ENCODE measurements around the gene PLXNA4.

The PLXNA4 gene

DNA sequence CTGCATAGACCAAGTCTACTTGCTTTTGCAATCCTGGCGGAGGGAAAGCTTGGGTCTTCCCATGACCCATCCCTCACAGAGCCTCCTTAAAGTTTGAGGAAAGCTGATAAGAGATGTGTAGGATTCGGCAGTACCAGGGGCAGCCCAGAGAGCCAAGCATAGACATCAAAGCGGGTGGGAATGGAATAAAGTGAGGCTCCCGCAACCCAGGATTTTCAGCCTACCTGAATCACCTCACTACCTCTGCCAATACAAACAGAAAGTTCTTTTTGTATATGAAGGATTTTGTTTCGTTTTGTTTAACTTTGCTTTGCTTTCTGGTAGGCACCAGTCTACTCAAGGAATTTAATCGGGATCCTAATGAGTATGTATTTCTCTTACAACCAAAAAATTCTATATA lies 451.7 kb downstream of the PLXNA4 start:
- no peak for FAIRE-seq

DNA sequence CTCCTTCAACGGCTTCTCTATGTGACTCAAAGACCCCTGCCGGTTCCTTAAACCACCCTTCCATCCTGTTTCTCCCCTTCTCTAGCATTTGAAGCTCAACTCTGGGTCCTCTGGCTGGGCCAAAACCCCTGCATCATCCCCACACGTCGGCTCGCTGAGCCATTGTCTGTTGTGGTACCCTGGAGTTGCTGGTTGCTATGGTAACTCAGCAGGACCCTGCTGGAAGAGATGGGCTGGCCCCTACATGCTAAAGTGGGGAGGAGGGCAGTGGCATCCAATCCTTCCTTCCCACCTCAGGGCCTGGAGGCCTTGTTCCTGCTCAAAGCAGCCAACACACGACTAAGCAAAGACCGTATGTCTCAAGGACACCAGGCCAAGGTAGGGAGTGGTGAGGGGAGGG lies 452.5 kb downstream of the PLXNA4 start:
- FAIRE-seq: no peak

DNA sequence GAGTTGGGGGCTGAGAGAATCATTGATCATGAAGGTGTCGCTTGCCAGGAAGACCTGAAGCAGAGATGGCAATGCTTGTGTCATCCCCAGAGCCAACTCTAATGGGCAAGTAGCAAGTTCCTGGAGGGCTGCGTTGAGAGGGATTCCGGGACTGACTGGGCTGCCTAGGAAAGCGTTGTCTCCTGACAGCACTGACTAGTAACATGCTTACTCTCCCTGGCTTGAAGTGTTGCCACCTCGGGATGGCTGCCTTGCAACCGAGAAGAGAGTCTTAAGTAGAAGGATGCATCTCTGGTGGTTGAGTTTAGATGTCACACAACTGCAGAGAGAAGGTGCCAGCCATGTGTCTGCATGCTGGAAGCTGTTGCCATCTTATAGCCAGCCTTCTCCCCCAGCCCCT lies 453.4 kb downstream of the PLXNA4 start:
- FAIRE-seq: no peak

DNA sequence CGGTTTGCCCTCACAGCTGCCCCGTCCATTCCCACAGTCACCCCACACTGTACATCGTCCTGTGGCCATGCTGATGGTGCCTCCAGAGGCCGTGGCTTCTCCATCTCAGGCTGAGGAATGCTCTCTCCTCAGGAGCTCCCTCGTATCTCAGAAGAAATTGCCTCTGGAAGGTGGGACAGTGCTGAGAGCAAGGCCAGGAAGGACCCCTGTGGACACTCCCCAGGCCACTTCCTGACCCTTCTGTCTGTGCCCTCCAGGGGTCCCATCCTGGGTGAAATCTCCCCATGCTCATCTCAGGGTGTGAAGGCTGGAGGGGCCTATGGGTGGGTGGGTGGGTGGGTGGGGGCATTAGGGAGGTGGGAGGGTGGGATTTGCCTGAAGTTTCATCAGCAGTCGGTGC lies 454.3 kb downstream of the PLXNA4 start:
- no peak for FAIRE-seq

DNA sequence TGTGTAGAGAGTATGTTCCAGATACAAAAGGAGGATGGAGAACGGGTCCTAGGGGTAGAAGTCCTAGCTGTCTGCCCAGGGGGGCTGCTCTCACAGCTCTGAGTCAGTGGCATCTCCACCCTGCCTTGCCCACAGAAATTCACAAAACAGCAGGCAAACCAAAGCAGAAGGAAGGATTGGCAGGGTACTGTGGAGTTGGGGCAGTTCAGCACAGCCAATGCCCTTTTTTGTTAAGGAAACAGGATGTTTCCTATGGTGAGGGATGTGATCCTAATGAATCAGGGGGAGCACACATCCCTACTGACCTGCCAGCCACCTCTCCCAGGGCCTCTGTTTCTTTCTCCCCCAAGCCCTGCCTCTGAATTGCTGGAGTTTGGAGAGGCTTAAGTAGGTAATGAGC lies 457.6 kb downstream of the PLXNA4 start:
- FAIRE-seq: no peak

DNA sequence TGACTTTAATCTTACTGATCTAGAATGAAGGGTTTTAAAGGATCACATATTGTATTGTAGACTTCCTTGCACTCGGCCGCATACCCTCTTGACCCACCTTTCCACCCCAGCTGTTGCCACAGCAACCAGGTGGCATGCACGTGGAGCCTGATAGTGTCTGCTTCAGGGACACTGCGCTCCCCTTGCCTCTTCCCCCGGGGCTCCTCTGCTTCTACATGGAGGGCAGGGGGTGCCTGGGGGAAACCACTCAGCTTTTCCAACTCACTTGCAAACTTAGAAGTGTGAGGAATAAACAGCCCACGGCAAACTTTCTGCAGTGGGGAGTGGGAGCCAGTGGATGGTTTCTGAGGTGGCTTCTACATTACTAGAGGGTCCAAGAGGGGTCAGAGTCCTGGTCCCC lies 458.6 kb downstream of the PLXNA4 start:
- FAIRE-seq: no peak

DNA sequence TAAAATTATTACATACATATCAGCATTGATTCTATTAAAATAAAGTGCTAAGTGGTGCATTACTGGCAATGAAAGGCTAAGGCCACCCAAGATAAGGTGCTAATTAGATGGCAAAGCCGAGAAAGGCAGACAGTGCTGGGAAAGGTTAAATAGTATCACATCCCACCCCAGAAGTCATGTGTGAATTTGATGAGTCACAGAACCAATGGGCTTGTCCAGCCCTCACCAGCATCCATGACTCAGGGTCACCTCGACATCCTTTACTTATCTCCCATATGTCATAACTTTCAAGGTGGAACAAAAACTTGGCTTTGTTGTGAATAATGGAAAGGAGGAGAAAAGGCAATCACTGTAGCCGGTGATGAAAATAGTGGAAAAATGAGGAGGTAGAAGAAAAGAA lies 459.1 kb downstream of the PLXNA4 start:
- no peak for FAIRE-seq

DNA sequence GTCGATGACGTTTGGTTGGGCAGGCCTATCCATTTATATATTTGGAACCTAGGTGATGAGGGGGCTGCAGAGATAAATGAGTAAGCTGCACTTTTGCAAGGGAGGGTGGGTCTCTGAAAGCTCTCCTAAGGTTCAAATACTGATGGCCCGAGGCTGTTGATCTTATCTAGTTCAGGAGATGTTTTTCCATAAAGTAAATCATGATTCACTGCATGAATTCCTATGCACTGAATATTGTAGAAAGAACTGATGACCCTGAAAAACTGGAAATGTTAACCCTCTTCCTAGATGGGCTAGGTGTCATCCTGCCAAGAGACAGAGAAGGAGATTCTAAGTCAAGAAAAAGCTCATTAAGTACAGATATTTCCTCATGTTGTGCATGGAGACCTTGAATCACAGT lies 459.9 kb downstream of the PLXNA4 start:
- no peak for FAIRE-seq

DNA sequence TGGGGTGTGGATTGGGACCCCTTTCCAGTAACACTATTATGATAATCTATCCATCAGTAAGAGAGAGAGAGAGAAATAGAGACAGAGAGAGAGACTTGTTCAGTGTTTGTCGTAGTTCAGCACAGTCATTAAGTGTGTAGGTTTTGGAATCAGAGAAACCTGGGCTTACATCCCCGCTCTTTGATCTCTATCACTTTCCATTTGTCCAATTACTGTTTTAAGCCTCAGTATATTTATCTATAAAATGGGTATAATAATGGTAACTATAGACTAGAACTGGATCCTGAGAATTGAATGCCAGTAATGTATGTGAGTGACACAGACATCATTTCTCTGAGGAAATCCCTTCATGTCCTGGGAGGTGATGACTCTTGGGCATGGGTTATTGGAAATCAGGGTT lies 460.5 kb downstream of the PLXNA4 start:
- FAIRE-seq: no peak

DNA sequence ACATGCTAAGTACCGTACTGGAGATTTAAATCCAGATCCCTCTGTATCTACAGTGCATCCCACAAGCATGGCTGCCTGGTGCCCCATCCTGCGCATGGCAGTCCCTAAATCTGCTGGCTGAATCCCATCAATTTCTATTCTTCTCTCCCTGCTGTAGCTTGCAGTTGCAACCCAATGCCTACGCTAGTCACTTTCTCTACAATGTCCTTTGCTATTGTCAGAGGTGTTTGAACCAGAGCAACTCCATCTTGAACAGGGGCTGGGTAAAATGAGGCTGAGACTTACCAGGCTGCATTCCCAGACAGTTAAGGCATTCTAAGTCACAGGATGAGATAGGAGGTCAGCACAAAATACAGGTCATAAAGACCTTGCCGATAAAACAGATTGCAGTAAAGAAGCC lies 461.2 kb downstream of the PLXNA4 start:
- no peak for FAIRE-seq

DNA sequence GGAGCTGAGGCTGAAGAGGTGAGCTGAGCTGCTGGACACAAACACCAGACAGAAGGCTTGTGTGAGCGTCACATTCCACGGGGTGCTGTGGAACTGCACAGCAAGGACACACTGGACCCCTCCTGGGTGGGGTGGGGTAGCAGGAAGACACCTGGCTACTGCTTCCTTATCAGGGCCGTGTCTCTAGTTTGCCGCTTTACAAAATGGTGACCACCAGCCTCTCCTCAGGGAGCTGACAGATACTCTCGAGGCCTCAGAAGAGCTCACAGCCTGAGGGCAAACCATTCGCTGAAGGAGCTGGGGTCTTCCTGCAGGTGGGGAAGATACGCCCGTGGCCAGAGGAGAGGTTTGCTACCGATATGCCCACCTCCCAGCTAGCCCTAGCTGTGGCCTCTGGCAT lies 461.9 kb downstream of the PLXNA4 start:
- no peak for FAIRE-seq

DNA sequence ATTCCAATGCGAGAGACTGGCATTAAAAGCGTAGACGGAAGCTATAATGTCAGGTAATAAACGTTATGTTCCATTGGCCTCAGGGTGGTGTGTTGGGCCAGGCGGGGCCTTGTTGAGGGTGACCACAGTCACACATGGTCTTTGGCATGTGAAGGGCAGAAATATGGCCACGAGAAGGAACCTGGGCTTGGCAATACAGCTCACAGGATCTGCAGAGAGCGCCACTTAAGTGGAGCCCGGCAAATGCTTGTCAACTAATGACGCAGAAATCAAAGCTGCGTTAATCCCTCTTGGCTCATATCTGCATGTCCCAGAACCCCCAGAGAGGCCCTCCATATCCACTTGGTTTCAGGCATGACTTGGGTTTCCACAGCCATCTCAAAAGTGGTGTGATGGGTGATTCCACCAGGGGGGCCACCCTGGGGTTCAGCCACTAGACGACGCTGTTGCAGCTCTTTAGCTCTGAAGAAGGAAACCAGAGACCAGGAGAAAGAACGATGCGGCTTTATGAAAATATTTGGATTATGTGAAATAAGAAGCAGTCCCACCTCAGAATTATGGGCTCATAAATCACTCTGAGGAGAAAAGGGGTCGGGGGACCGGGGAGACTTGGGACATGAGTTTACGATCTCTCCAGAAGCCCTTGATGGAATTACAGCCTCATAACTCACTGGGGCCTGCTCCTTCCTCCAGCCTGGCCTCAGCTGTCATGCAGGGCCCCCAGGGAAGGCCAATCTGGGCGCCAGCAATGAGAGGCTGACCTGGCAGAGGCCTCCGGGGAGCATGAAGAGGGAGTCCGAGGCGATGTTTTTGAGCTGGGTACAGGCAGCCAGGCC lies 462.5 kb downstream of the PLXNA4 start:
- no peak for FAIRE-seq

DNA sequence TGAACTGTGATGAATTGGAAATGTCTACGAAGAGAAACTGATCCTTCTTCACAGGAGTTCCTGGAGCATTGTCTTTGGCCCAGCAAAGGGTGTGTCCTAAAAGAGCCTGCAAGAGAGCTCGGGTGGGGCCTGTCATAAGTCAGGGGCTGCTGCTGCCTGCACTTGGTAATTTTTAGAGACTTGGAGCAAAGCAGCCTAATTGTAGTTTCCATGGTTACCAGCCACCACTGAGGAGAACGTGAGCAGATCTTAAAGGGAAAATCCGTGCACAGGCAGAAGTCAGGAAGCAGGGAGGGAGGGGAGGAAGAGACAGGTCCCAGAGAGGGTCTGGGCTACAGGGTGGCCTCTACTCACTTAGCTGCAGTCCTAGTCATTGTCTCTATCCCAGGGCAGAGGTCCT lies 463.6 kb downstream of the PLXNA4 start:
- FAIRE-seq: no peak

DNA sequence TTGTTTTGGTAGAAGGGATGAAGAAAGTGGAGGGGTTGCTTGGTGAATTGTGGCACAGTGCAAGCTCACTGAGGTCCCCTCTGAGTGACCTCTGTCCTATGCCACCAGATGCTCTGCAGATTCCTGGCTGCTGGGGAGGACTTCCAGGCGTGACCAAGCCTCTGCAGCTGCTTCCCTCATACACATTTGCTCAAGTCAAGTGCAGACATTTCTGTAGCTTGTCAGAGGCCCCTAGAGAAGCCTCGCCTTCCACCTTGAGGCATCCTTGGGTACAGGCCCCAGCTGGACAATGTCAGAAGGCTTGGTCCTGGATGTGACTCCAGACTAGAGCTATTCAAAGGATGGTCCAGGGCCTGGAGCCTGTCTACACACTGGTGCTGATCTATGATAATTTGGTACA lies 464.2 kb downstream of the PLXNA4 start:
- no peak for FAIRE-seq

DNA sequence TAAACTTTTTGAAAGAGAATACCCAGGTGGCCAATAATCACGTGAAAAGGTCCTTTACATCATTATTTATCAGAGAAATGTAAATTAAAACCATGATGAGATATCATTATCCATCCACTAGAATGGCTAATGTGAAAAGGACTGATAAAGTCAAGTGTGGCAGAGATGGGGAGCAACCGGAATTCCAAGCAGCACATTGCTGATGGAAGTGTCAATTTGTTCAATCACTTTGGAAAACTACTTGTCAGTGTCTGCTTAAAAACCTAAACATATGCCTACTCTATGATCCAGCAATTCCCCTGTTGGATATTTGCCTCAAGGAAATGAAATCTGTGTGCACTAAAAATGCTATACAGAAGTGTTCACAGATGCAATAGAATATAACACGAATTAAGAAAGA lies 465.6 kb downstream of the PLXNA4 start:
- no peak for FAIRE-seq

DNA sequence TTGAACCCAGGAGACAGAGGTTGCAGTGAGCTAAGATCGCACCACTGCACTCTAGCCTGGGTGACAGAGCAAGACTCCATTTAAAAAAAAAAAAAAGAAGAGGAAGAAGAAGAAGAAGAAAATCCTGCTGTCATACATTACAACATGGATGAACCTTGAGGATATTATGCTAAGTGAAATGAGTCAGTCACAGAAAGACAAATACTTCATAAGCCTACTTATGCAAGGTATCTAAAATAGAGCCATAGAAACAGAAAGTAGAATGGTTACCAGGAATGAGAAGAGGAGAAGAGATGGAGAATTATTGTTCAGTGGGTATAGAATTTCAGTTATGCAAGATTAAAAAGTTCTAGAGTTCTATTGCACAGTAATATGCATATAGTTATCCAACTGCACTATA lies 466.5 kb downstream of the PLXNA4 start:
- no peak for FAIRE-seq

DNA sequence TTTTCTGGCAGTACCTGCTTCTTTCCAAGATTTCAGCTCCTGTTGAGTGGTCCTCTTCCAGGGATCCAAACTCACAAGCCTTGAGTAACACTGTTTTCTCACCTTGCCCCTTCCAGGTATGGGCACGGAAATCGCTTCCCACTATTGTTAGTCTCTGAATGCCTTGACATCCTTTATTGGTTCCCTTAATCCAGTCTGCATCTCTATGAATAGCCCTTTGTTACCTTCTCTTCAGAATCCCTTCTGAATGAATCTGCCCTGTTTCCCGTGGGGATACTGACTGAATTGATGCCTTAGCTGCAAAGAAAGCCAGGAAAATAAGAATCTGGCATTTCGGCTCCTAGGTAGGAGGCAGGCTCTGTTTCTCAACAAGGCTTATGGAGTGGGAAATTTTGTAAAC lies 467.7 kb downstream of the PLXNA4 start:
- FAIRE-seq: no peak

DNA sequence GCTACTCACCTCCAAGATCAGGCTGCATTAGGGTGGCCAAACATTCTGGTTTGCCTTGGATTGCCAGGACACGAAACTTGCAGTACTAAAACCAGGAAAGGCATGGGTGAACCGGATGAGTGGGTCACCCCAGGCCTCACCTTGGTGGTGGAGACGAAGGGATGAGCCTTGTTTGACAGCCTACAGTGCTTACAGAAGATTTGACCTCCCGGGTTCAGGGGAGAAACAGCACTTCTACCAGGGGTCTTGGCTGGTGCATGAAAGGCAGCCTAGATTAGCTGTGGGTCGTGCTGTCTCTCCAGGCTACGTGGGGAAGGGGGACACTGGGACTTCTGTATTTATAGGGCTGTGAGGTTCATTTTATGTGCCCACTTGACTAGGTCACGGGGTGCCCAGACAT lies 469.8 kb downstream of the PLXNA4 start:
- no peak for FAIRE-seq

DNA sequence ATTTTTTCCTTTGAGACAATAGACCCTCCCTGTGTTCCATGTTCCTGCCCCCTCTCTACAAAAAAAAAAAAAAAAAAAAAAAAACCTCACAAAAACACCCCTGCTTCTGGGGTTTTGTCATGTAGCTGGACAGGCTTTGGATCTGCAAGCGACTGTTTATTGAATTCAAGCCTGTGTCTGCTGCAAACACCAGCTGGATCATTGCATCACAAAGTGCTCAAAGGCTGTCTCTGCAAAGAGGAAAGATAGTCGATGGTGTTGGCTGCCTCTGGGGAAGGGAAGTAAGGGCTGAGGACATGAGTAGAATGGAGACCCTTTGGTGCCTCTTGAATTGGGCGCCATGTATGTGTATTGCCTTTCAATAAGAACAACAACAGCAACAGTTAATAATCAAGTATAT lies 471.2 kb downstream of the PLXNA4 start:
- FAIRE-seq: no peak

DNA sequence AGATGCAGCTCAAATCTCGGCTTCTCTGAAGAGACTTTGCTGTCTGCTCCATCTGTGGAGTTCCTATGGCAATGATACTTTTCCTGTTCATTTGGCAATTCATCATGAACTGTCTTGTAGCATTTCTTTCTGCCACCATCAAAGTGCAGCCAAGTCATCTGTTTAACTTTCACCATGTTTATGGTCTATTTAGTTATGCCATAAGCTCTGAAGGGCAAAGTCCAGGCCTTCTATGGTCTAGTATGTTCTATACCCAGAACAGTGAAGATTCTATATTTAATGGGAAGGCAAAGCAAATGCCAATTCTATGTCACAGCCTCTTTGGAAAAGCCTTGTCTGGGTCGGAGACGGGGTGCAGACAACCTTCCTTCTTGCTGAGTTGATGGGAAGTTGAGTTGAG lies 472.6 kb downstream of the PLXNA4 start:
- FAIRE-seq: no peak

DNA sequence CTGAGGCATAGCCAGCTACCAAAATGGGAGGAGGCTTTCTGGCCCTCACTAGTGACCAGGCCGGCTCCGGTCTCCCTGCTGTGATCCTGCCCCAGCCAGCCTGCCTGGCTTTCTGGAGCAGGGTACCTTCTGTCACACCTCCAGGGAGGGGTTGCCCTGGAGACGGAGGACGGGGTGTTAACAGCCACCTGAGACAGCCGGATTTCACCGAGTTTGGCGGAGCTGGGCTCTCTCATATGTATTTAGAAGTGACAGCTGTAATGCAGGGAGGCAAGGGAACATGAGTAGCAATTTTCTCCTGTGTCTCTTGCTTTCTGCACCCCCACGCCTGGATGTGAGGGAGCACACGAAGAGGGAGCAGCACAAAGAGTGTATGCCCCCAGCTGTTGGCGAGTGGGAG lies 473.3 kb downstream of the PLXNA4 start:
- FAIRE-seq: no peak

DNA sequence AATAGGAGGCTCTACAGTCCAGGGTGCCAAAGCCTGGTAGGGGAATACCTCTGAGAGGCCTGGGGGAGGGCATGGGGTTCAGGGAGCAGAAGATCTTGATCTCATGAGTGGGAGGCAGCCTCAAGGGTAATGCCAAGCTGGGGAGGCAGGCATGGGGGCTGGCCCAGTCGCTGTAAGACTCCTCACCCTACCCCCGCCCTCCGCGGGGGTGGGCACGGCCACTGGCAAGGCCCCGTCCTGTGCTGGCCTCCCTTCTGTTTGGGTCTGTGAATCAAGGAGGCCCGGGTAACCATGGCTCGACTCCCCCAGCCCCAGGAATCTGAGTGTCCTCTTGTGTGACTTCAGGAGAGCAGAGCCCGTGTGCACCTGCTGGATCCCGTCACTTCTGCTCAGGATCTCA lies 473.9 kb downstream of the PLXNA4 start:
- FAIRE-seq: no peak

DNA sequence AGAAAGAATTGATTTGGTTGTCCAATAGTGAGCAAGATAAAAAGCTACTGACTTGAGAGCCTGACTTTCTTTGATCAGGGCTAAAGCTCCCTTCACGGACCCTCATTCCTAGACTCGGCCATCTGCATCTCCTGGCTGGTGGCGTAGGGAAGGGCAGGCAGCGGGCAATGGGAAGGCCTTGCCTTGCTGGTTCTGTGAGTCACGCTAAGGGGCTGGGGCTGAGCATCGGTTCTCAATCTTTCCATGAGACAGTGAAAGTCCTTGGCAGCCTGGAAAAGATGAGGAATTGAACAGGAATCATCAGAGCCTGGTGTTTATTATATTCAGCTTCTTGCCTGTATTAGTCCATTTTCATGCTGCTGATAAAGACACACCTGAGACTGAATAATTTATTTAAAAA lies 475.3 kb downstream of the PLXNA4 start:
- FAIRE-seq: no peak

DNA sequence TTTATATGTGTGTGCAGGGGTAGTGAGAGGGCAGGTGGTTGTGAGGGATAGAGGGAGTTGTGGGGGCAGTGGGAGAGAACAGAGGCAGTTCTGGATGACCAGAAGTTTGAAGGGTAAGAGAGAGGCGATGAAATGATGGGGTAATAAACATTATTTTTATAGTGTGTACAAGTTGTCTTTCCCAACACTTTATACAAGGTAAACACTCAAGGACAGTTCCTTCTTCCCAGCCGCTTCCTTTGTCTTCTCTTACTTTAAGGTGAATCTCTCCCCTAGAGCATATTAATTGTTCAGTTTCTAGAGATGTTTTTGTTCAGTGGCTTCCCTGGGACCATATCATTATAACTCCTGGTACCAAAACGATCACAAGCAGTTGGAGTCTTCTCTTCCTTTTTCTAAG lies 475.8 kb downstream of the PLXNA4 start:
- FAIRE-seq: no peak

DNA sequence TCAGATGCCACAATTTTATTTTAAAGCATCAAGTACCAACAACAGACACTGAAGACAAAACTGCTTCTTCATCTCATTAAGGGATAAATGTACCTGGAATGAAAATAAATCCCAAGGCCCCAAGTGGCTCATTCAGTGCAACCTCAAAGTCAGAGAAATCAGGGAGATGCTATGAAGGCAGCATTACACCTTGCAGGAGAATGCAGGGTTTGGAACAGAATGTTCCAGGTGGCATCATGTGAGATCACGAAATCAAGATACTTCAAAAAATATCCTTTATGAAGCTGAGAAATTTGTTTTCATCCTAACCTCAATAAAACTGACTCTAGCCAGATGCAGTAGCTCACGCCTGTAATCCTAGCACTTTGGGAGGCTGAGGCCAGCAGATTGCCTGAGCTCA lies 477.1 kb downstream of the PLXNA4 start:
- no peak for FAIRE-seq

DNA sequence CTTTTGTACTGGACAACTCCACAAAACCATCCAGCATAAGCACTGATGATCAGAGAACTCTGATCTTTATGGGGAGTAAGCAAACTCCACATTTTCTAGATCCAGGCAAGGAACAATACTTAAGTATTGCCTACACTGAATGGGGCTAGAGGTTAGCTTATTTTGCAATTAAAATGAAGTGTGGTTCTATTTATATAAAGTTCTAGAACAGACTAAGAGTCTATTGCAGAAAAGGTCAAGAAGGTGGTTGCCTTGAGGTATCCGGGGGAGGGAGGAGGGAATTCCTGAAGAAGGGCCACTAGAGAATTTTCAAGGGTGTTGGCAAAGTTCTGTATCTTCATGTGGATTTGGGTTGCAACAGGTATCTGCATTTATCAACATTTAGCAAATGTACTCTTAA lies 477.9 kb downstream of the PLXNA4 start:
- FAIRE-seq: no peak
